K562 (cell line): Measurements from ENCODE around the gene DYRK1A. TPM values are rescaled to one million over a fixed set of nuclear protein-coding genes. Genes with fewer than 3 reads are reported as not detected.

Experiments used
- COPS2 ChIP-seq: fragments of 450-650 bp; conservative IDR thresholded peaks from 2 replicates; pipeline ENCODE4 v1.6.1; 2016; ENCODE audit warnings: mild to moderate bottlenecking, moderate library complexity
- FOSL1 ChIP-seq: fragments of 200-800 bp; sonication (Bioruptor generic); conservative IDR thresholded peaks from 2 replicates; pipeline ENCODE4 v1.6.1; 2016; ENCODE audit warnings: missing genetic modification characterization, missing compliant biosample characterization
- GTF2E2 ChIP-seq: fragments of 200-800 bp; sonication (Bioruptor generic); IDR thresholded peaks from 2 replicates; pipeline ENCODE4 v1.6.1; 2016; ENCODE audit warnings: missing genetic modification characterization, missing compliant biosample characterization
- HINFP ChIP-seq: fragments of 450-650 bp; conservative IDR thresholded peaks from 2 replicates; pipeline ENCODE4 v1.6.1; 2016; ENCODE audit warnings: missing genetic modification characterization, low read depth, mild to moderate bottlenecking, control low read depth, missing compliant biosample characterization
- HNRNPL ChIP-seq: fragments of 200-400 bp; formaldehyde crosslinking; IDR thresholded peaks from 2 replicates; pipeline ENCODE4 v1.6.1; 2017; ENCODE audit warnings: low read depth, mild to moderate bottlenecking, low read length
- IRF9 ChIP-seq: fragments of 450-650 bp; IDR thresholded peaks from 2 replicates; pipeline ENCODE4 v1.6.1; 2016; ENCODE audit warnings: missing biosample characterization, missing genetic modification characterization
- PHF8 ChIP-seq: fragments of 200-600 bp; sonication (generic); IDR thresholded peaks from 2 replicates; pipeline ENCODE4 v1.6.1; 2012; ENCODE audit warnings: mixed run types, mild to moderate bottlenecking, inconsistent platforms, low read length, moderate library complexity, borderline replicate concordance
- PHTF2 ChIP-seq: fragments of 250-450 bp; sonication (Bioruptor Pico); IDR thresholded peaks from 2 replicates; pipeline ENCODE4 v1.5.0; 2021; ENCODE audit warnings: mild to moderate bottlenecking
- RB1 ChIP-seq: fragments of 450-650 bp; IDR thresholded peaks from 2 replicates; pipeline ENCODE4 v1.6.1; 2017; ENCODE audit warnings: low read depth, mild to moderate bottlenecking
- RBM25 ChIP-seq: fragments of 200-400 bp; formaldehyde crosslinking; IDR thresholded peaks from 2 replicates; pipeline ENCODE4 v1.6.1; 2018; ENCODE audit warnings: low read length, low read depth, moderate library complexity; ENCODE audit not compliant: severe bottlenecking
- SPI1 ChIP-seq: IDR thresholded peaks from 2 replicates; pipeline ENCODE4 v1.6.1; 2011; ENCODE audit warnings: low read depth, low read length, control low read depth, borderline replicate concordance
- SRSF1 ChIP-seq: fragments of 200-400 bp; formaldehyde crosslinking; IDR thresholded peaks from 2 replicates; pipeline ENCODE4 v1.6.1; 2017; ENCODE audit warnings: mild to moderate bottlenecking, low read depth, low read length, moderate library complexity
- TBL1XR1 ChIP-seq, 2 experiments: IDR thresholded peaks; 2 replicates each; pipeline ENCODE4 v1.6.1; 2012; ENCODE audit warnings: improper control_type of control experiment in 2 of 2, low read length in 2 of 2, mild to moderate bottlenecking in 1 of 2
- TSHZ1 ChIP-seq: fragments of 250-450 bp; sonication (Bioruptor Pico); IDR thresholded peaks from 2 replicates; pipeline ENCODE4 v1.4.0; 2020; ENCODE audit warnings: mild to moderate bottlenecking, moderate library complexity
- ZBTB43 ChIP-seq: sonication (generic); formaldehyde crosslinking; IDR thresholded peaks from 2 replicates; pipeline ENCODE4 v1.8.0; 2023; ENCODE audit warnings: mild to moderate bottlenecking, missing genetic modification reagents
- ZC3H11A ChIP-seq: IDR thresholded peaks from 2 replicates; pipeline ENCODE4 v1.6.1; 2012; ENCODE audit warnings: low read depth, low read length, improper control_type of control experiment
- ZNF174 ChIP-seq: fragments of 250-450 bp; sonication (Bioruptor Pico); IDR thresholded peaks from 2 replicates; pipeline ENCODE4 v1.4.0; 2020; ENCODE audit warnings: mild to moderate bottlenecking
- ZNF212 ChIP-seq: fragments of 450-650 bp; formaldehyde crosslinking; IDR thresholded peaks from 2 replicates; pipeline ENCODE4 v1.4.0; 2020; ENCODE audit warnings: mild to moderate bottlenecking
- ZNF311 ChIP-seq: fragments of 250-450 bp; sonication (Bioruptor Pico); IDR thresholded peaks from 2 replicates; pipeline ENCODE4 v1.4.0; 2020; ENCODE audit warnings: mild to moderate bottlenecking, moderate library complexity
- ZNF696 ChIP-seq: fragments of 250-450 bp; sonication (Bioruptor Pico); conservative IDR thresholded peaks from 2 replicates; pipeline ENCODE4 v1.4.0; 2020; ENCODE audit warnings: mild to moderate bottlenecking, moderate library complexity
- polyA plus RNA-seq, 8 experiments: library from polyadenylated mRNA; depleted of rRNA in 4 of 8; stranded (reverse) in 5 of 8; unstranded in 3 of 8; fragments of >200 nt; fragmentation: Nextera tagmentation in 2 of 8; fragmentation: Illumina TruSeq in 1 of 8; extraction: Ambion mirVana in 2 of 8; extraction: Trizol in 1 of 8; gene quantifications; 2 replicates each; pipeline versions ENCODE4 v1.2.1 to v1.2.3, GENCODE V29; 2011 to 2014; ENCODE audit warnings: inconsistent platforms in 1 of 8, missing spikeins in 1 of 8
- total RNA-seq, 7 experiments: library from RNA; depleted of rRNA in 6 of 7; stranded (reverse); fragments of >200 nt in 6 of 7; fragmentation: Illumina TruSeq in 2 of 7; extraction: Trizol in 2 of 7; gene quantifications; 2 replicates each; pipeline versions ENCODE4 v1.2.1 to v1.2.3, GENCODE V29; 2011 to 2021; ENCODE audit warnings: low replicate concordance in 1 of 7

Gene DYRK1A
- total and polyA plus RNA-seq, 9 of the 15 experiments (the other 6 are each of a cell fraction or from before 2014, with no cell fraction given): 3.7 to 64.8 (median 42.3) TPM

- TF ChIP-seq ZBTB43 (CRISPR knock-in tag) (no peak), ZNF212 (no peak), IRF9 (no peak), RB1 (peak; percentile 96), HINFP (tag) (no peak), GTF2E2 (peak; percentile 86), TSHZ1 (CRISPR knock-in tag) (no peak), PHTF2 (CRISPR knock-in tag) (no peak), COPS2 (no peak), ZNF174 (CRISPR knock-in tag) (no peak), ZC3H11A (no peak), ZNF311 (no peak), TBL1XR1 (IDR thresholded peaks at IDR 0.05; ENCODE audit: low read length in 2 of 2) (peak in 1 of 2 experiments; percentile 63; a peak in 1 of 4 replicates), SRSF1 (no peak), HNRNPL (peak; percentile 65; the same call in 1 of the 2 replicates), PHF8 (peak; percentile 80), FOSL1 (tag) (no peak), ZNF696 (CRISPR knock-in tag) (no peak), RBM25 (peak; percentile 33), SPI1 (no peak)
Observed at GRCh38 chr21:37365517-37366481, 774 bp upstream of the DYRK1A start (continued).
